Fibroblast of skin of left biceps (primary cell): ENCODE data around the gene NSF.
"Not testable (repeated sequence)": the region's sequence is repeated elsewhere in the genome, so short reads cannot be mapped to it uniquely, and the experiment has no call there.

ENCODE experiments used
- DNase-seq, 2 experiments: peaks; one replicate each; pipeline ENCODE4 v3.0.0-alpha.2; 2013; ENCODE audit warnings: low read depth in 2 of 2

Gene NSF

GRCh38 chr17:46628753-46629436, 38.4 kb downstream of the NSF start:
- not testable (repeated sequence) for DNase-seq

- not testable (repeated sequence) for DNase-seq
Measured at GRCh38 chr17:46632146-46632545, 41.7 kb downstream of the NSF start.

GRCh38 chr17:46634844-46635243, 44.4 kb downstream of the NSF start:
- DNase-seq = not testable (repeated sequence)

GRCh38 chr17:46641861-46642656, 51.6 kb downstream of the NSF start:
- DNase-seq = not testable (repeated sequence)

- DNase-seq = not testable (repeated sequence)
Measured at GRCh38 chr17:46647251-46647650, 56.8 kb downstream of the NSF start.

- DNase-seq = not testable (repeated sequence)
Measured at GRCh38 chr17:46647688-46648278, 57.3 kb downstream of the NSF start.

GRCh38 chr17:46649246-46649645, 58.8 kb downstream of the NSF start:
- not testable (repeated sequence) for DNase-seq

- not testable (repeated sequence) for DNase-seq
Measured at GRCh38 chr17:46652024-46652643, 61.7 kb downstream of the NSF start.

GRCh38 chr17:46658235-46658634, 67.8 kb downstream of the NSF start:
- not testable (repeated sequence) for DNase-seq

GRCh38 chr17:46659702-46660101, 69.2 kb downstream of the NSF start:
- DNase-seq = not testable (repeated sequence)

- not testable (repeated sequence) for DNase-seq
Measured at GRCh38 chr17:46663123-46663522, 72.7 kb downstream of the NSF start.

- not testable (repeated sequence) for DNase-seq
Measured at GRCh38 chr17:46663552-46663951, 73.1 kb downstream of the NSF start.

- not testable (repeated sequence) for DNase-seq
Measured at GRCh38 chr17:46665969-46666368, 75.5 kb downstream of the NSF start.

GRCh38 chr17:46670789-46671188, 80.3 kb downstream of the NSF start:
- DNase-seq = not testable (repeated sequence)

GRCh38 chr17:46672777-46673176, 82.3 kb downstream of the NSF start:
- DNase-seq = not testable (repeated sequence)

- DNase-seq = not testable (repeated sequence)
Measured at GRCh38 chr17:46677819-46678218, 87.3 kb downstream of the NSF start.

- not testable (repeated sequence) for DNase-seq
Measured at GRCh38 chr17:46683653-46684052, 93.2 kb downstream of the NSF start.

GRCh38 chr17:46685284-46685683, 94.8 kb downstream of the NSF start:
- not testable (repeated sequence) for DNase-seq

GRCh38 chr17:46692196-46692595, 101.7 kb downstream of the NSF start:
- DNase-seq = not testable (repeated sequence)

GRCh38 chr17:46693283-46693682, 102.8 kb downstream of the NSF start:
- not testable (repeated sequence) for DNase-seq

GRCh38 chr17:46696522-46696921, 106.1 kb downstream of the NSF start:
- DNase-seq = not testable (repeated sequence)

GRCh38 chr17:46699014-46699413, 108.5 kb downstream of the NSF start:
- DNase-seq = not testable (repeated sequence)
